ENCODE data around the gene BIRC3.

Gene BIRC3

DNA sequence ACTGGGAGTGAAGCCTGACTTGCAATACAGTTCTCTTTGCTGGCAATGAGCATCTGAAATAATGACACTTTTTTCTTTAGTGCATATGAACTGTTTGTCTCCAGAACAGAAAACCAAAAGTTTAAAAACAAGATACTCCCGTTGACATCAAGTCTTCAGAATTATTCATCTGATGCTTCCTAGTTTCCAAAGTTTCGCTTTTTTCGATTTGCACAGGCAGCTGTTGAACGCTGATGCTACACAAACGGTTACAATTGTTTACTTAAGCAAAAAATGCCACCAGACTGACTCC lies 29.1 kb downstream of the BIRC3 start:
- Histone ChIP-seq H3K9me3 (replicated peaks in 1 of 2; ENCODE audit: control insufficient read depth in 2 of 2, insufficient read depth in 1 of 2, low read depth in 1 of 2, low read length in 2 of 2) (no peaks in the 10 kb centered on the region), H3K9ac (ENCODE audit: low read depth, low read length, poor library complexity) (peak overlapping the region; percentile 91), H4K91ac (ENCODE audit: low read depth, low read length, poor library complexity) (no peak overlapping the region), H2BK5ac (ENCODE audit: low read length) (peak overlapping the region; percentile 53), H3K14ac (ENCODE audit: low read length) (peak overlapping the region; percentile 94), H3K36me3 (replicated peaks in 1 of 2; ENCODE audit: control insufficient read depth in 2 of 2, insufficient read depth in 2 of 2, low read length in 2 of 2) (peaks cover 0 to 12% of the 10 kb centered on the region in 2 donors), H3K79me1 (ENCODE audit: low read depth, low read length) (no peaks in the 10 kb centered on the region), H3K23ac (ENCODE audit: low read depth, low read length, poor library complexity) (no peak overlapping the region), H3K18ac (ENCODE audit: low read length) (peak overlapping the region; percentile 91), H3K27me3 (ENCODE audit: control insufficient read depth in 3 of 3, insufficient read depth in 3 of 3, low read depth in 1 of 3, low read length in 3 of 3) (no peaks in the 10 kb centered on the region), H3K4me1 (ENCODE audit: control insufficient read depth in 2 of 2, insufficient read depth in 1 of 2, low read depth in 1 of 2, low read length in 2 of 2) (peaks cover 0 to 26% of the 10 kb centered on the region in 2 donors), H2AK5ac (ENCODE audit: low read depth, low read length) (no peak overlapping the region), H2BK15ac (ENCODE audit: low read length) (no peak overlapping the region), H2BK12ac (ENCODE audit: low read length) (no peak overlapping the region), H4K8ac (ENCODE audit: low read depth, low read length) (no peak overlapping the region), H2AFZ (ENCODE audit: low read length) (peak overlapping the region; percentile 96), H3K4me2 (ENCODE audit: insufficient read depth, low read length, poor library complexity, severe bottlenecking) (peak overlapping the region; percentile 78), H3K27ac (replicated peaks; ENCODE audit: low read length) (peak overlapping the region; percentile 82), H3K4ac (ENCODE audit: low read length) (no peak overlapping the region), H3K4me3 (ENCODE audit: low read length in 2 of 2) (peak overlapping the region; percentile 61 to 85), H2BK120ac (ENCODE audit: low read depth, low read length) (no peak overlapping the region)
- DNase-seq (ENCODE audit: low spot score): no peak
- WGBS, 2 donors (ENCODE audit: extremely low coverage in 2 of 2, insufficient read length in 2 of 2, insufficient replicate concordance in 1 of 2): no CpG with 5 or more reads among the region's 5 CpGs

DNA sequence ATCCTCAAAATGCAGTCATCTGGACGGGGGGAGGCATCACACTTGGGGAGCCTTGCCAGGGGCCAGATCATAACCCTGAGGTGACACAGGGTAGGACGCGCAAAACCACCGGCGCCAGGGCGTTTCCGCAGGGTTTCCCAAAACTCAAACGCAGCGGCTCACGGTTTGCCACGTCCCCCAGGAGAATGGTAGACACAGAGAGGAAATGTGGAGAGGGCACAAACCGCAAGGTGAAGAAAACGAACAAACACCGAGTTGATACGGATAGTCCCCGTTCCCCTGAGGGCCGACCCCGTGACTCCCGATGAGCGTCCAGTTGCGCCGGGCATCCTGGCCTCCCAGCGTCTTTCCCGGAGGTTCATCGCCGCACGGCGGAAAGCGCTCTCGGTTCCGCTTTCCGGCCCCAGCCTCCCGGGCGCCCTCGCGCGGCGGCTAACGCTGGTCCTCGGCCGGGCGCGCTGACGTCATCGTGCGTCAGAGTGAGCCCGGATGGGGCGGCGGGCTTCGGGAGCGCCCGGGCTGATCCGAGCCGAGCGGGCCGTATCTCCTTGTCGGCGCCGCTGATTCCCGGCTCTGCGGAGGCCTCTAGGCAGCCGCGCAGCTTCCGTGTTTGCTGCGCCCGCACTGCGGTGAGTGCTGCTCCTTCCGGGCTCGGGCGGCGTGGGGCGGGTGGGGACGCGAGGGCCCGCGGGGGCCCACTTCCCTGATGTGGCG lies 29.6 kb downstream of the BIRC3 start, which contains the start of gene BIRC2:
BIRC2 (plus strand) TSS at position 467 of the 714 bp plus-strand sequence. CDS start 2,641 bp downstream, outside the sequence.
- Histone ChIP-seq H3K23ac (ENCODE audit: low read depth, low read length, poor library complexity) (peak within 1 kb of the TSS; percentile 65), H3K9ac (ENCODE audit: low read depth, low read length, poor library complexity) (peak within 1 kb of the TSS; percentile 91), H2BK15ac (ENCODE audit: low read length) (no peak within 1 kb of the TSS), H3K79me1 (ENCODE audit: low read depth, low read length) (no peaks in the 10 kb centered on the region), H3K4ac (ENCODE audit: low read length) (no peak within 1 kb of the TSS), H2BK5ac (ENCODE audit: low read length) (peak within 1 kb of the TSS; percentile 53), H3K18ac (ENCODE audit: low read length) (peak within 1 kb of the TSS; percentile 96), H4K8ac (ENCODE audit: low read depth, low read length) (peak within 1 kb of the TSS; percentile 72), H3K27me3 (ENCODE audit: control insufficient read depth in 3 of 3, insufficient read depth in 3 of 3, low read depth in 1 of 3, low read length in 3 of 3) (no peaks in the 10 kb centered on the region), H4K91ac (ENCODE audit: low read depth, low read length, poor library complexity) (no peak within 1 kb of the TSS), H3K27ac (replicated peaks; ENCODE audit: low read length) (peak within 1 kb of the TSS; percentile 82), H3K4me3 (ENCODE audit: low read length in 2 of 2) (peak within 1 kb of the TSS; percentile 61 to 85), H3K4me2 (ENCODE audit: insufficient read depth, low read length, poor library complexity, severe bottlenecking) (peak within 1 kb of the TSS; percentile 78), H2BK120ac (ENCODE audit: low read depth, low read length) (no peak within 1 kb of the TSS), H2AFZ (ENCODE audit: low read length) (peak within 1 kb of the TSS; percentile 96), H2AK5ac (ENCODE audit: low read depth, low read length) (no peak within 1 kb of the TSS), H3K9me3 (replicated peaks in 1 of 2; ENCODE audit: control insufficient read depth in 2 of 2, insufficient read depth in 1 of 2, low read depth in 1 of 2, low read length in 2 of 2) (peaks cover 0 to 3% of the 10 kb centered on the region in 2 donors), H3K14ac (ENCODE audit: low read length) (peak within 1 kb of the TSS; percentile 94), H2BK12ac (ENCODE audit: low read length) (no peak within 1 kb of the TSS), H3K4me1 (ENCODE audit: control insufficient read depth in 2 of 2, insufficient read depth in 1 of 2, low read depth in 1 of 2, low read length in 2 of 2) (peaks cover 0 to 26% of the 10 kb centered on the region in 2 donors), H3K36me3 (replicated peaks in 1 of 2; ENCODE audit: control insufficient read depth in 2 of 2, insufficient read depth in 2 of 2, low read length in 2 of 2) (peaks cover 0 to 16% of the 10 kb centered on the region in 2 donors)
- DNase-seq (ENCODE audit: low spot score): peak; percentile 93
- no CpG with 5 or more reads among the region's 77 CpGs for WGBS, 2 donors (ENCODE audit: extremely low coverage in 2 of 2, insufficient read length in 2 of 2, insufficient replicate concordance in 1 of 2)

DNA sequence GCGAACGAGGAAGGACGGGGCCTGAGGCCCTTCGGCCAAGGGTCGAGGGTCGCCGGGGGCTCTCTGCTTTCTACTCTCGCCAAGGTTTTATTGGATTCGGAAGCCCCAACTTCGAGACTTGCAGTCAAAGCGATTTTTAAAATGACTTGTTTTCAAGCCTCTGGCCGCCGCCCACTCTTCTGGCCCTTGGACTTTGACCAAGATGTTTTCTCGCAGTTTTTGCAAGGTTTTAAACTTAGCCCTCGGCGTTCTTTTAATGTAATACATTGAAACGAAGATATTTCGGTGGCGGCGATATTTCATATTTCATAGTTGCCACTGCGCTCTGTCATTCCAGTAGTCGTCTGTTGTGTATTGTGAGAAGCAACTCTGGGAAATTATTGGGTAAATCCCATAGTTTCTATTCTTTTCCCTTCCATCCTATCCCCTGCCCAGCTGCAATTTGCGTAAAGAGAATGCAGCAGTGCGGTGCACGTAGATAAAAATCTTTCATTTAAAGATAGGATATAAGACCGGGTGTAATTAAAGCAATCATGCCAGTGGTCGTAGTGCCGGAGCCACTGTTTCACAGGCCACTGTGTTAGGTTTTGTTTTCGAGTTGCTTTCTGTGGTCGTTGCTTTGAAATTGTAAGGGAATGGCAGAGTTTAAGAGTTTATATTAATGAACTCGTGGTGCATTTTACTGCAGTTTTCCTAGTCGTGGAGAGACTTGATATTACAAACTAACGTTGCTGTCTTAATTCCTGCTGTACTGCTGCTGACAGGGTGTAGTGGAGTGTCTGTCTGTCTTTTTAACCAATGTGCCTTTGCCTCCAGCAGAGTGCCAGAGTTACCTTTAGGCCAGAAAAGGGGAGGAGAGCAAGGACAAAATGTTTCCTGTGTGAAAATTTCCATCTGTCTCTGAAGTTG lies 30.4 kb downstream of the BIRC3 start:
- Histone ChIP-seq H3K9ac (ENCODE audit: low read depth, low read length, poor library complexity) (peak overlapping the region; percentile 77), H3K27ac (replicated peaks; ENCODE audit: low read length) (peak overlapping the region; percentile 80), H3K23ac (ENCODE audit: low read depth, low read length, poor library complexity) (peak overlapping the region; percentile 65), H3K14ac (ENCODE audit: low read length) (no peak overlapping the region), H2BK15ac (ENCODE audit: low read length) (no peak overlapping the region), H2BK12ac (ENCODE audit: low read length) (no peak overlapping the region), H2BK120ac (ENCODE audit: low read depth, low read length) (no peak overlapping the region), H2AK5ac (ENCODE audit: low read depth, low read length) (no peak overlapping the region), H4K8ac (ENCODE audit: low read depth, low read length) (no peak overlapping the region), H3K4me1 (ENCODE audit: control insufficient read depth in 2 of 2, insufficient read depth in 1 of 2, low read depth in 1 of 2, low read length in 2 of 2) (peaks cover 0 to 26% of the 10 kb centered on the region in 2 donors), H3K9me3 (replicated peaks in 1 of 2; ENCODE audit: control insufficient read depth in 2 of 2, insufficient read depth in 1 of 2, low read depth in 1 of 2, low read length in 2 of 2) (peaks cover 0 to 3% of the 10 kb centered on the region in 2 donors), H3K27me3 (ENCODE audit: control insufficient read depth in 3 of 3, insufficient read depth in 3 of 3, low read depth in 1 of 3, low read length in 3 of 3) (no peaks in the 10 kb centered on the region), H3K4me3 (ENCODE audit: low read length in 2 of 2) (peak overlapping the region; percentile 61 to 81), H3K18ac (ENCODE audit: low read length) (peak overlapping the region; percentile 96), H3K36me3 (replicated peaks in 1 of 2; ENCODE audit: control insufficient read depth in 2 of 2, insufficient read depth in 2 of 2, low read length in 2 of 2) (peaks cover 0 to 19% of the 10 kb centered on the region in 2 donors), H3K4me2 (ENCODE audit: insufficient read depth, low read length, poor library complexity, severe bottlenecking) (peak overlapping the region; percentile 78), H2BK5ac (ENCODE audit: low read length) (no peak overlapping the region), H2AFZ (ENCODE audit: low read length) (peak overlapping the region; percentile 96), H3K79me1 (ENCODE audit: low read depth, low read length) (no peaks in the 10 kb centered on the region), H4K91ac (ENCODE audit: low read depth, low read length, poor library complexity) (no peak overlapping the region), H3K4ac (ENCODE audit: low read length) (no peak overlapping the region)
- DNase-seq (ENCODE audit: low spot score): peak; percentile 2
- no CpG with 5 or more reads among the region's 33 CpGs for WGBS, 2 donors (ENCODE audit: extremely low coverage in 2 of 2, insufficient read length in 2 of 2, insufficient replicate concordance in 1 of 2)

GRCh38 chr11:102357116-102357515 lies 39.8 kb downstream of the BIRC3 start:
- Histone ChIP-seq H4K91ac (ENCODE audit: low read depth, low read length, poor library complexity) (no peak overlapping the region), H3K79me1 (ENCODE audit: low read depth, low read length) (no peaks in the 10 kb centered on the region), H3K23ac (ENCODE audit: low read depth, low read length, poor library complexity) (no peak overlapping the region), H3K36me3 (replicated peaks in 1 of 2; ENCODE audit: control insufficient read depth in 2 of 2, insufficient read depth in 2 of 2, low read length in 2 of 2) (peaks cover 0 to 82% of the 10 kb centered on the region in 2 donors), H3K27ac (replicated peaks; ENCODE audit: low read length) (no peak overlapping the region), H2BK5ac (ENCODE audit: low read length) (no peak overlapping the region), H3K9ac (ENCODE audit: low read depth, low read length, poor library complexity) (no peak overlapping the region), H3K27me3 (ENCODE audit: control insufficient read depth in 3 of 3, insufficient read depth in 3 of 3, low read depth in 1 of 3, low read length in 3 of 3) (no peaks in the 10 kb centered on the region), H2BK120ac (ENCODE audit: low read depth, low read length) (no peak overlapping the region), H3K4me3 (ENCODE audit: low read length in 2 of 2) (no peak overlapping the region), H2BK15ac (ENCODE audit: low read length) (no peak overlapping the region), H4K8ac (ENCODE audit: low read depth, low read length) (no peak overlapping the region), H2AK5ac (ENCODE audit: low read depth, low read length) (no peak overlapping the region), H3K4me2 (ENCODE audit: insufficient read depth, low read length, poor library complexity, severe bottlenecking) (no peak overlapping the region), H3K4ac (ENCODE audit: low read length) (no peak overlapping the region), H2BK12ac (ENCODE audit: low read length) (no peak overlapping the region), H3K9me3 (replicated peaks in 1 of 2; ENCODE audit: control insufficient read depth in 2 of 2, insufficient read depth in 1 of 2, low read depth in 1 of 2, low read length in 2 of 2) (peaks cover 0 to 46% of the 10 kb centered on the region in 2 donors), H3K18ac (ENCODE audit: low read length) (no peak overlapping the region), H3K4me1 (ENCODE audit: control insufficient read depth in 2 of 2, insufficient read depth in 1 of 2, low read depth in 1 of 2, low read length in 2 of 2) (no peaks in the 10 kb centered on the region), H3K14ac (ENCODE audit: low read length) (no peak overlapping the region), H2AFZ (ENCODE audit: low read length) (no peak overlapping the region)
- no peak for DNase-seq (ENCODE audit: low spot score)
